LNCaP clone FGC (cell line): ENCODE data around the gene CELSR1.

ENCODE experiments used
- DNase-seq: peaks from one replicate; pipeline ENCODE4 v3.0.0-alpha.2; 2011; ENCODE audit warnings: low read depth
- H3K4me3 ChIP-seq: 2 replicates; pipeline ENCODE4 v1.5.1; 2011; ENCODE audit warnings: mild to moderate bottlenecking, low read depth, low read length, control low read depth
- TF ChIP-seq, protein P1 (sequence below): IDR thresholded peaks from 2 replicates; pipeline ENCODE4 v1.5.1; 2012; ENCODE audit warnings: mild to moderate bottlenecking; ENCODE audit not compliant: control insufficient read depth, insufficient read depth; ENCODE audit errors: extremely low read depth

Gene CELSR1

DNA sequence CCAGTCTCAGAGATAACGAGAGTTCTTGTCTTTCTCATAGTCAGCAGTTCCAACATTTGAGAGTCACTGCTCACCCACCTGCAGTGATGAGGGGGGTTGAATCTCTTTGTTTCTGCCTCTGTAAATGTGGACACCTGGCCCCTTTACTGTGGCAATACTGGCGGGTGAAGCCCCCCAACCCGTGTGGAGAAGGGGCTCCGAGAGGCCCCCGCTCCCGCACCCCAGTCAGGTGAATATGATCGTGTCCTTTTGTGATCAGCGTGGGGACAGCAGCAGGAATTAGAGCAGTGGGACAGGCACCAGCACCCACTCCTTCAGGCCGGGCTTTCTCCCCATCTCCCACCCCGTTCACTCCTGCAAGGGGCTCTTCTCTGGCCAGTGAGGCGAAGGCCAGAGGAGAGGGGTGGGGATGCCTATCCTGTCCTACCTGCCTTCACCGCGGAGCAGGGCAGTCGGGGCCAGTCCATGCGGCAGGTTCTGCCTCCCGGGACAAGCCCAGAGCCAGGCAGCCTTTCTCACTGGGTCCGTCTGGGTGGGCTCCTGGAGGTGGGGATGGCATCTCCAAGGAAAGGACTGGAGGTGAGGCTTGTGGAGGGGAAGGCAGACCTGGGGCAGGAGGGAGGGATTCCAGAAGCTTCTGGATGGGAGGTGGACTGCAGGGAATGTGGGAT is 12.7 kb upstream of the CELSR1 start:
- DNase-seq, result no peak
- no peak overlapping the region for H3K4me3 ChIP-seq
- TF ChIP-seq, protein P1, sequence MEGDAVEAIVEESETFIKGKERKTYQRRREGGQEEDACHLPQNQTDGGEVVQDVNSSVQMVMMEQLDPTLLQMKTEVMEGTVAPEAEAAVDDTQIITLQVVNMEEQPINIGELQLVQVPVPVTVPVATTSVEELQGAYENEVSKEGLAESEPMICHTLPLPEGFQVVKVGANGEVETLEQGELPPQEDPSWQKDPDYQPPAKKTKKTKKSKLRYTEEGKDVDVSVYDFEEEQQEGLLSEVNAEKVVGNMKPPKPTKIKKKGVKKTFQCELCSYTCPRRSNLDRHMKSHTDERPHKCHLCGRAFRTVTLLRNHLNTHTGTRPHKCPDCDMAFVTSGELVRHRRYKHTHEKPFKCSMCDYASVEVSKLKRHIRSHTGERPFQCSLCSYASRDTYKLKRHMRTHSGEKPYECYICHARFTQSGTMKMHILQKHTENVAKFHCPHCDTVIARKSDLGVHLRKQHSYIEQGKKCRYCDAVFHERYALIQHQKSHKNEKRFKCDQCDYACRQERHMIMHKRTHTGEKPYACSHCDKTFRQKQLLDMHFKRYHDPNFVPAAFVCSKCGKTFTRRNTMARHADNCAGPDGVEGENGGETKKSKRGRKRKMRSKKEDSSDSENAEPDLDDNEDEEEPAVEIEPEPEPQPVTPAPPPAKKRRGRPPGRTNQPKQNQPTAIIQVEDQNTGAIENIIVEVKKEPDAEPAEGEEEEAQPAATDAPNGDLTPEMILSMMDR, result no peak

GRCh38 chr22:46549563-46549840 is 12.1 kb upstream of the CELSR1 start:
- TF ChIP-seq, protein P1, result no peak
- no peak overlapping the region for H3K4me3 ChIP-seq
- DNase-seq, result no peak

DNA sequence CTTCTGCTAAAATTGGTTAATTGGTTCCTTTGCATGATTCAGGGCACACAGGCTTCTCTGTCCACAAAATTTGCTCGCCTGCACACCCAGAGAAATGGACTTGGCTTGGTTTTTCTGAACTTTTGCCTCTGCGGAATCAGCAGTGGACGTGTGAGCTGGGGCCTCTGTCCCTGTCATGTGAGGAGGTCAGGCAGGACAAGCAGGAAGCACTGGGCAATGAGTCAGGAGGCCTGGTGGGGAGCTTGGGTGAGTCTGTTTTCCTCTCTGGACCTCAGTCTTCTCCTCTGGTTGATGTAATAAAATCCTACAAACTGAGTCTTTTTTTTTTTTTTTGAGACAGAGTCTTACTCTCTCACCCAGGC is 10.4 kb upstream of the CELSR1 start:
- no peak overlapping the region for H3K4me3 ChIP-seq
- TF ChIP-seq, protein P1, result no peak
- DNase-seq, result no peak

DNA sequence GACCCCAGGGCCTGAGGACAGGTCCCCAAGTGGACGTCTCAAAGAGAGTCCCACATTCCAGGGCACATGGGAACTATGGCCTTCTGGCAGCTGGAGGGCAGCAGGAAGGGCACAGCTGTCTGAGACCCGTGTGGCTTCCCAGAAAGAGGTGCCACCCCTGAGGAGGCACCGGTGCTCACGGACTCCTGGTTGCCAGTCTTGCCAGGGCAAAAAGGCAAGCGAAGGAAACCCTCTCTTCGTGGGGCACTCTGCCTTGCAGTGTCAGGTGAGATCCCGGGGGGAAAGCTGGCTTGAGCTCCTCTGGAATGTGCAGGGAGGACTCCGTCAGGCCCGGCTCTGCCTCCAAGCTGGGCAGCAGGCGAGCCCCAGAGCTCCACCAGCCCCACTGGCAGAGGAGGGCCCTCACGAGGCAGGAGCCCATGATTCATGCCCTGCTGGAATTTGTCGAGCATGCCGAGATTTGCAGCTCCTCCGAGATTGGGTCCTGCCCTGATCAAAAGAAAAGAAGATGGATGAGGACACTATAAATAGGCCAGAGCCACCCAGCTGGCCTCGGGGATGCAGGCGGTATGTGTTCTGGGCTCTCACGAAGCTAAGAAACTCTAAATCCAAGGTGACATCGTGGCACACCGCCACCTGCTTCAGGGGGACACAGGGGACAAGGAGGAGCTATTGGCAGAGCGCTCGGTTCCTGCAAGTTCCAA is 9.9 kb upstream of the CELSR1 start:
- TF ChIP-seq, protein P1, result no peak
- DNase-seq, result no peak
- H3K4me3 ChIP-seq, result no peak overlapping the region

DNA sequence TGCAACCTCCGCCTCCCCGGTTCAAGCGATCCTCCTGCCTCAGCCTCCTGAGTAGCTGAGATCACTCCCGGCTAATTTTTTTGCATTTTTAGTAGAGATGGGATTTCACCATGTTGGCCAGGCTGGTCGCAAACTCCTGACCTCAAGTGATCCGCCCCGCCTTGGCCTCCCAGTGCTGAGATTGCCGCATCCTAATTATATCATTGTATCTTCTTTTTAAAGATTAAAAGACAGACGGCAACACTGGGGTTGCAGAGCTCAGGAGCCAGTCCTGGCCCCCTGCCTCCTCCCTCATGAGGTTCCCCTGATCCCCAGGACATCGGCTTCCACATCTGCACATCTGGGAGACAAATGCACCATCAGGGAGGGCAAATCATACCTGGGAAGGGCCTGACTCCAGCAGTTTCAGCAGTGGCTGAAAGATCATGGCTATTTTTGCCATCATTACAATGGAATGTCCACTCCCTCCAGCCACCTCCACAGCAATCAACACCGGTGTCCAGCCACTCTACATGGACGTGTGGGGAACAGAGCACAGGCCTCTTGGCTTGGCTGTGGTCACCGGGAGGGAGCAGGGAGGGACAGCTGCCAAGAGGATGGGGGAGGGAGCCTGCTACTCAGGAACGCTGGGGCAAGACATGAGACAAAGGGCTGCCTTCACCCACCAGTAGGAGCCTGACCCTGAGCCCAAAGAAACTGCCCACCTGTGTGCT is 9.2 kb upstream of the CELSR1 start:
- H3K4me3 ChIP-seq, result no peak overlapping the region
- no peak for DNase-seq
- TF ChIP-seq, protein P1, result no peak

GRCh38 chr22:46545086-46545792 is 7.8 kb upstream of the CELSR1 start:
- TF ChIP-seq, protein P1, result no peak
- no peak for DNase-seq
- no peak overlapping the region for H3K4me3 ChIP-seq
